Posterior vena cava (tissue), 2 donors: ENCODE data around the gene NACA2. TPM values are rescaled to one million over a fixed set of nuclear protein-coding genes. Genes with fewer than 3 reads are reported as not detected.
"Not testable (repeated sequence)": the region's sequence is repeated elsewhere in the genome, so short reads cannot be mapped to it uniquely, and the experiment has no call there.

Experiments used
- DNase-seq: peaks from one replicate; pipeline ENCODE4 v3.0.0-alpha.2; 2020; ENCODE audit warnings: low spot score
- intact Hi-C, 2 donors: fragments of 100-400 bp; cut with DNase I; formaldehyde crosslinking; loops; one replicate each; pipeline versions ENCODE4 v1.14.1 to v1.14.2; 2022 to 2023
- total RNA-seq, 2 donors: library from RNA; stranded (reverse); fragmentation: NEBNext Ultra II Directional; extraction: Animal tissue kit (Norgen Biotek cat#: 25700); gene quantifications; one replicate each; pipeline ENCODE4 v1.2.1, GENCODE V29; 2021
- donor health status: DM: yes; HTN: yes; CAD: no.
- donor health status: DM: yes; HTN: yes; CAD: no.

Gene NACA2
- total RNA-seq, 2 donors from 2014 or later, result not detected

DNA sequence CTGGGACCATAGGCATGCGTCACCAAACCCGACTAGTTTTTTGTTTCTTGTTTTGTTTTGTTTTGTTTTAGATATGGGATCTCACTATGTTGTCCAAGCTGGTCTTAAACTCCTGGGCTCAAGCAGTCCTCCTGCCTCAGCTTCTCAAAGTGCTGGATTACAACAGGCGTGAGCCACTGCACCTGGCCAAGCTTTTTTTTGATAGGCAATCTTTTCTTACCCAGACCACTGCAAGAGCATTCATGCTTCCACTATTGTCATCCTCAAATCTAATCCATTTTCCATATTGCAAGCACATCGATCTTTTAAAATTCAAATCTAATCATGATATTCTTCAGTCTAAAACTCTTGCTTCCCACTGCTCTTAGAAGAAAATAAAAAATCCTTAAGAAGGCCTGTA is 10.3 kb upstream of the NACA2 start:
- no peak for DNase-seq
- intact Hi-C loops, result no loop called here

DNA sequence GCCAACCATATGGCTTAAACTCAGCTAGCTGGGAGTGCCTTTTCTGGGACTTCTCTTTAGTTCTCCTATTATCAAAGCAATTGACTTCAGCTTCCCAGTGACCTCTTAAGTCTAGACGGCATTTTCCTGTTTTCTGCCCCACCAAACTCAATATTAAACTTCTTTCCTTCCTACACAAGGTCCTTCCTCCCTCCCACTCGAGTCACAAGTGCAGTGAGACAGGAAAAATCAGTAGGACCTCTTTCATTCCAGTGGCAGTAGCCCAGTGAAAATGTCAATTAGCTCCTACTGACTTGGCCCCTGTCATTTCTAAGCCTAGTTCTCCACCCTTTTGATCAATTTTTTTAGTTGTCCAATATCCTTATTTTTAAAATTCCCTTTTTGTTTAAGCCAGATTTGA is 9.6 kb upstream of the NACA2 start:
- DNase-seq, result no peak
- intact Hi-C loops, result no loop called here

DNA sequence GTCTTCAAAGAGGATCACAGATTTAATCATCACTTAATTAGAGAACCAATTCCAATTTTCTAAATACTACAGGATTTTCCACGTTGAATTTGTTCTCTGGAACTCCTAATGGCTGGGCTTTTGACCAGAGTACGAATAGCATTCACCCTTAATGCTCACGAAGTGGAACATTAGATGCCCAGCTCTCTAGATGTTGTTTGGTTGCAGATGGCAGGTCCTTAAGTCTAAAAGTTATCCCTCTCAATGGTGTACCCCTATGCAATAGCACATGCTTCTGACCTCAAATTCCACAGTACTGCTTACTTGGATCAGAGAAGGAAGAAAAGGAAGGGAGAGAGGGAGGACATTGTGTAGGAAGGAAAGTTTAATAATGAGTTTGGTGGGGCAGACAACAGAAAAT is 8.6 kb upstream of the NACA2 start:
- no peak for DNase-seq
- intact Hi-C loops, result no loop called here

DNA sequence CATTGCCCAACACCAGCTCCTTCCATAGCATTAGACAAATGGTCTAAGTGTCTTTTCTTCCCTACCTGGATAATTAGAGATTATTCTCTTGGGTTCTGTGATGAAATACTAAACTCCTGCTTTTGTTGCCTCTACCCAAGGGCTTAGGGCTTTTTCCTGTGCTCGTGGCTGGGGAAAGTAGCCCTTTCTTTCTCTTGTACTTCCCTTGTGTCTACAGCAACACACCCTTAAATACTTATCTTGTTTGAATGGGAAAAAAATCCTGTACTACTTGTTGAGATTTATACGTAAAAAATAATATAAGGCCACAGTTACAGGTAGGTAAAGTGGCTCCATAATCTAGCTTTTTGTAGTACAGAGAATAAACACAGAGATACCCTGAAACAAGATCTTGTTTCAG is 7.0 kb upstream of the NACA2 start:
- no peak for DNase-seq
- intact Hi-C loops, result no loop called here

DNA sequence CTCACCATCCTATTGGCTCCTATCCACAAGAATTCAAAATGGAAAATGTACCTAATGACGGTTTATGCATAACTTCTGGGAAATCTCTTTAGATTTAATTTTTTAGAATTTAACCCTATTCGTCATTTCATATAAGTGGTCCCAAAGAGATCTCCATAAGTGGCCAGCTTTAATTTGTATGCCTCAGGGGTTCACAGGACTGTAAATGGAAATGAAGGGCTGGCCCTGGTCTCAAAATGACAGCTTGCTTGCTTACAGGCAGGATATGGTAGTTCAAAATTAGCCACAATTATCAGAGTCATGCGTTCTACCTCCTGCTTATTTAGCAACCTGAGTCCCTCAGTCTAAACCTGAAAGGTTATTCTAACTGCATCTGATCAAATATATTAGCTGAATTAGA is 6.6 kb upstream of the NACA2 start:
- intact Hi-C loops, result no loop called here
- no peak for DNase-seq

DNA sequence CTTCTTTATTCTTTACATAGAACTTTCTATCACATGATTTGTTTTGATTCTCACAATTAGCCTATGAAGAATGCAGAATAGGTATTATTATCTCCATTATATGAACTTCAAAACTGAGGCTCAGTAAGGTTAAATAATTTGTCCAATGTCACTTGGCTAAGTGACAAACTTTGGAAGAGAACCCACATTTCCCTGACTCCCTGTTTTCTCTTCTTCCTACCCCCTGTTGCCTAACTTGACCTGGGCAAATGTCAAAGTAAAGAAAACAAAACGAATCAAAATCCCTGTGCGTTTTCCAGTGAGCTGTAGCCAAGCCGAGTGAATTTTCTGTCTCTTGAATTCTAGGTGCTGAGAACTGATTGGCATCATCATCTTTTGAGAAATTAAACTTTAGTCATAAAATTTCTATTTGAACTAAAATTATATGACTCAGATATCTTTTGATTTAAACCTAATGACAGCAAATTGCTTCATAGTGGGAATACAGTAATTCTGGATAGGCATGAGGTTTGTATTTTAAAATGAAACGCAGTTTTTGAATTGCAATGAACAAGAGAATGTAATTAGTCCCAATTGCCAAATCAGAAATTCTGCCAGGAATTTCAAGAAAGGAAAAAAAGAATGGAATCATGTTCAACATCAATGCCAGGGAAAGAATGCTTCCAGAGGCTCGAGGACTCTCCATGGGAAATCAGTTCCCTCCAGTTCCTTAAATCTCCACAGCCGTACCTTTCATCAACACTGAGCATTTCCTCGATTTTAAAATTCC is 4.6 kb upstream of the NACA2 start:
- intact Hi-C loops, result no loop called here
- DNase-seq, result no peak

DNA sequence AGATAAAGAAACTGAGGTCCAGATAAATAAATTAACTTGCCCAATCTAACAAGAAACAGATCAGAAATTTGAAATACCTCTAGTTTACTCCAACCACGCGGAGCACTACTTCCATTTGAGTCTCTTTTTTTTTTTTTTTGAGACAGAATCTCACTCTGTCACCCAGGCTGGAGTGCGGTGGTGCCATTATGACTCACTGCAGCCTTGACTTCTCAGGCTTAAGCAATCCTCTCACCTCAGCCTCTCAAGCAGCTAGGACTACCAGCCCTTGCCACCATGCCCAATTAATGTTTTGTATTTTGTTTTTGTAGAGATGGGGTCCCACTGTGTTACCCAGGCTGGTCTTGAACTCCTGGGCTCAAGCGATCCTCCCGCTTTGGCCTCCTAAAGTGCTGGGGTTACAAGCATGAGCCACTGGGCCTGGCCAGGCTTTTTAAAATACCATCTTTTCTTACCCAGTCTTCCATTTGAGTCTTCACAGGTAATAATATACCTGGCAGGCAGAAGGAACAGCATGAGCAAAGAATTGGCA is 3.3 kb upstream of the NACA2 start:
- no peak for DNase-seq
- intact Hi-C loops, result no loop called here

DNA sequence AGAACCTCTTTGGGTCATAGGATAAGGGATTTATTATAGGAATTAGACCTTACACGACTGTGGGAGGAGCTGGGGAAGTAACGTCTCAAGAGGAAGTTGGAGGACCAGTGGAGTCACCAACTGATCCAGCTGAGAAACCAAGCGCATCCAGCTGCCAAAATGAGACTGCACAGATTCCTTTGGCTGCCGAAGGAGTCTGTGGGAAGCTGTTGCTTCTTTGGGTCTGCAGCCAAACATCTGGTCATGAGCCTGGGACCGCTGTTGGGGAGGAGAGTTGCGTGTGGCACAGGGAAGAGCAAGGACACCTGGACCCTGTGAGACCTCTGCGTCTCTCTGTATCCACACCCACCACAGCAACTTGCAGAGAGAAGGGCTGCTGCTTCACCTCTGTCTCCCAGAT is 2.4 kb upstream of the NACA2 start:
- no peak for DNase-seq
- intact Hi-C loops, result no loop called here

DNA sequence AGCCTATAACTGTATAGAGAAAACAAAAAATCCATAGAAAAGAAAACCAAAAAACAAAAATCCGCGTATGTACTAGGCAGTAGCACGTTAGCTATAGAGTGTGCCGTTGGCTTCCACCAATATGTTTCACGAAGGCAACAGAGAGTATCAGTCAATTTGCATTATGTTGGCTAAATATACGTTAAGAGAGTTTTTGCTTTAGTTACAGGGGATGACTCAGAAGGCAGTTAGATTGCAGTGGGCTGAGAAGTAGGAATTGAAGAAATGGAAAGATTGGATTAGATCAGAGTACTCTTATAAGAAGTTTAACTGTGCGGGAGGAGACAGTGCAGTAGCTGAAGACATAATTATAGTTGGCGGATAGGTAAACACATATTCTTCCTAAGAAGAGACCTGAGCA is 911 bp upstream of the NACA2 start:
- intact Hi-C loops, result no loop called here

DNA sequence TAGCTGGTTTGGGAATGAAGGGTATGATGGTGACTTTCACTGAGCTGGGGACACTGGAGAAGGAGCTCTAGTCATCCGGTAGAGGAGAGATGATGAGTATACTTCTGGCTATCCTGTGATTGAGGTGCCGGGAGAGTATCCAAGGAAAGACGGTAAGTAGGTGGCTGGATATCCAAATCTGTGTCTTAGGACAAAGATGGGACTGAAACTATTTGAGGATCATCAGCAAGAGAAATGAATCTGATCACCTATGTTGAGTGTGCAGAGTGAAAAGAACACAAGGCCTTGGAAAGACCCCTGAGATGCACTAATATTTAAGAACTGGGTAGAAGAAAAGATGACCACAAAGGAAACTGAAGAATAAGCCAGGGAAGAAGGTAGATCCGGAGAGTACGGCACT is 1.0 kb downstream of the NACA2 start:
- DNase-seq, result no peak
- intact Hi-C loops, result no loop called here

More for the DNA sequence above, 911 bp upstream of the NACA2 start:
- no peak for DNase-seq

DNA sequence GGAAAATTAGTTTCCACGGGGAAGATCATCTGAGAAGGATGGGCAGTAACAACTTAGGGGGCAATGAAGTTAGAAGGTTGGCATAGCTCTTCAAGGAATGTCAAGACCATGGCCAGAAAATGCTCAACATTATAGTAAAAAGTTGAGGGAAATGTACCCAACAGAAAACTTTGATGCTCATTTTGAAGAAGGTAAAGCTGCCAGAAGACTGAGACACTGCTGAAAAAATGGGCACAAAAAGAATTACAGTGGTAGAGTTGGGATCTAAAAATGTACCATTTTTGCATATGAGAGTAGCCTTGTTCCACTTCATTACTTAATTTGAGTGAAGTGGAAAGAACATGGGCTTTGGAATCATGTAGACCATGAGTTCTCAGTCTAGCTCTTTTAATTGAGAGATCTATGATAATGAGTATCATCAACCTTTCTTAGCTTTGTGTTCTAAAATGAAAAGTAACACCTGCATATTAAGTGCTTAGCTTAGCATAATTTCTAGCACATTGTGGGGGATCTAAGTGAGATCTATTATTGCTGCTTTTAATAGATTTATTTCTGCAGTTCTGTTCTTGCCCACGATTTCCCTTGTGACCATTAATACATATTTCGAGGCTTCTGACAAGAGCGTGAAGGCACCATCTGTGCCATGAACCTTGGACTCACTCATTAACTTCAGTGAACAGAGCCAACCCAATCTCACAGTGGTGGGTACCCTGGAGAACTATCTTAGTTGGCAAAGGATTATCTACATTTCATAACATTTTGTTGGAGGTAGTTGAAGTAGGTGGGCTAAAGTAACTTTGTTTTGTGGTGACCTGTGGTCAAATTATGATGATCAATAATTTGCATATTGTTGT is 3.0 kb downstream of the NACA2 start:
- intact Hi-C loops, result no loop called here
- DNase-seq, result no peak

DNA sequence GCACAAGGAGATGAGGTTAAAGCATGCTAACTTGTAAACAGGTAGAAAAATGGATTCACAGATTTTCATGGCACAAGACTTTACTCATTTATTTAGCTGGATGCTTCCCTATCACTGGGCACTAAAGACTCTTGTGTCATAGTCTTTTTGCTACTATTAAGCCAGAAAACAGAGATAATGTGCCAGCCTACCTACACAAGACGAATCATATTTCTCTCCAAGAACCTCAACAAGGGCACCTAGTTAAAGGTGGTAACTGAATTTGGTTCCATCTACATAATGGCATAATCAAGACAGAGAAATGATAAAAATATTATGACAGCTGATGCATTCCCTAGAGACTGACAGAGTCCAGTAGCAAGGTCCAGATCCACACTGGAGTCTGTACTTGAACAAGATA is 3.8 kb downstream of the NACA2 start:
- DNase-seq, result no peak
- intact Hi-C loops, result no loop called here

DNA sequence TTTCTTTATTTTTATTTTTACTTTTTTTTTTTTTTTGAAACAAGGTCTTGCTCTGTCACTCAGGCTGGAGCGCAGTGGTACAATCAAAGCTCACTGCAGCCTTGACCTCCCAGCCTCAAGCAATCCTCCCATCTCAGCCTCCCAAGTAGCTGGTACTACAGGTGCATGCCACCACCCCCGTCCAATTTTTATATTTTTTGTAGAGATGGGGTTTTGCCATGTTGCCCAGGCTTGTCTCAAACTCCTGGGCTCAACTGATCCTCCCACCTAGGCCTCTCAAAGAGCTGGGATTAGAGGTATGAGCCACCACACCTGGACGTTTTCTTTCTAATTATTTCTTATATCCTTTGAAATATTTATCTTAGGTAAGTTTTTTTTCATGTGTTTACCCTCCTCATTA is 4.4 kb downstream of the NACA2 start:
- intact Hi-C loops, DNase-seq: not testable (repeated sequence)

DNA sequence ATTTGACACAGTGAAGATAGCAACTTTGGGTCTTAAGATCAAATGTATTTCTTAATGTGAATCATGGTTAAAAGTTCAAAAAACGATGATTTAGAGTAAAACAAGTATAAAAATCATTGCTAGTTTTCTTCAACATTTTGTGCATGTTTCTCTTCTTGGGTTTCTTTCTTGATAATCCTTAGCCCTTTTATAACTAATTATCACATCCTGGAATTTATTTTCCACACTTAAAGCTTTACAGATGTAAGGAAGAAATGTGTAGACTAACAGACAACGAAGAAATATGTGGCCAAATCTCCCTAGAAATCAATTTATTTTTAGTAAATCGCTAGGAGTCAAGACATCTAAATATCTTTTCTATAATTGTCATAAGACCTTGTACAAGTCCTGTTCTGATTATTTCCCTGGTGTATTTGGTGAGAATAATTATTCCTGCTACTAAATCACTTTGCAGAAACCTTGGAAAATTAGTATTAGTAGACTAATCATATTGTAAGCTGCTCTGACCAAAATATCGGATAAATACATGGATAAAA is 4.9 kb downstream of the NACA2 start:
- intact Hi-C loops, result no loop called here
- no peak for DNase-seq

DNA sequence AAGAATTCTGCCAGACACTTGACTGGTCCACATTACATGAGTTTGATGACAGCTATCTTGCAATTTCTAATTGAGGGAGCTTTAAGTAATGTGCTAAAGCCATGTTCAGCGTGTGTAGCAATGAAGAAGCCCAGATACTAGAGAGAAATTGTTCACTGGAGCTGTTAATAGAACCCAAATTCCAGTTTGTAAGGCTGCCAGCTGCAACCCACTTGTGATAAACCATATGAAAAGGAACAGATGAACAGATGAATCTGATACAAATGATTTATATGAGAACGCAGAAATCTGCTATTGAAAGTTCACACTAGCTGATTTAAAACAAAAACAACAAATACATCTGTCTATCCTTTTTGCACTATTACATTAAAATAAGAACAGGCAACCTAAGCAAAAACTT is 6.2 kb downstream of the NACA2 start:
- no peak for DNase-seq
- intact Hi-C loops, result no loop called here

DNA sequence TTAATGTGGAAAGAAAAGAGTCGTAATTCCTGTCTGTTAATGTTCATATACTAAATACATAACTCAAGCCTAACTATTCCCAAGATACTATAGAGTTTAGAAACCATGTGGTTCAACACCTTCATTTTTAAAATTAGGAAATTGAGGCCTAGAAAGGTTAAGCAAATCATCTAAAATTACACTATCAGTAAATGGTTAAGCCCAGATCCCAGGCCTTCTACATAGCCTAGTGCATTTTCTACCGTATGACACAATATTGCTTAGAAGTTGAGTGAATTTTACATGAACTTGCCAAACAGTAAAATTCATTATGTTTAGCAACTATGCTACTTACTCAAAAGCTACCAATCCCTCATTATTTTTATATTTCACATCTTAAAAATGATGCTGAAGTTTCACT is 6.8 kb downstream of the NACA2 start:
- intact Hi-C loops, result no loop called here
- no peak for DNase-seq

DNA sequence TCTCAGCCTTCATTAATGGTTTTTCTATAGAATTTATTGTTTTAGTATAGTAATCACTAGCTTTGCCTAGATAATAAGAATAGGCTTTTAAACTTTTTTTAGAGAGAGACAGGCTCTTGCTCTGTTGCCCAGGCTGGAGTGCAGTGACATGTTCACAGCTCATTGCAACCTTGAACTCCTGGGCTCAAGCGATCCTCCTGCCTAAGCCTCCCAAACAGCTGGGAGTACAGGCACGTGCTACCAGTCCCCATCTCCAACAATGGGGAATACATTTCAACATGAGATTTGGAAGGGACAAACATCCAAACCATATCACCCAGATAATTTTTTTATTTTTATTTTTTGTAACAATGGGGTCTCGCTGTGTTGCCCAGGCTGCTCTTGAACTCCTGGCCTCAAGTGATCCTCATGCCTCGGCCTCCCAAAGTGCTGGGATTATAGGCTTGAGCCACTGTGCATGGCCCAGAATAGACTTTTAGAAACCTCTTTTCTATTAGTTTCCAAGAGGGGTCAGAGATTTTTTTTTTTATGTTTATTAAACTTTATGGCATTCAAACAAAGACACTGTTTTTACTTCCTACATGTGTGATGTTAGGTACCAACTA is 7.3 kb downstream of the NACA2 start:
- no peak for DNase-seq
- intact Hi-C loops, result no loop called here

DNA sequence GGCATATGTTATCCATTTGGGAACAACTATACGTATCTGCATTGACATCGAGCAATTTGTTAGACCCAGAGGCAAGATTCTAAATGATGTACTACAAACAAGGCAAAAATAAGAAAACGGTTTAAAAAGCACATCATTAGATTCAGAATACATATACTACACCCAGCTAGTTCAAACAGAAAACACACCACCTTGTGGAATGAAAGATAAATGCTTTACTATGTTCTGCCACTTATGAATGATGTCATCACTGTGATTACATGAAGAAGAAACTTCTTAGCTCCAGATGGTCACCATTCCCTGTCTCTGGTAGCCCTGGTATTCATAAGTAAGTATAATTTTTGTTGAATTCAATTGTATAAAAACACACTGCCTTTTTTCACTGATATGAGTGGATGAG is 7.8 kb downstream of the NACA2 start:
- DNase-seq, result no peak
- intact Hi-C loops, result no loop called here

DNA sequence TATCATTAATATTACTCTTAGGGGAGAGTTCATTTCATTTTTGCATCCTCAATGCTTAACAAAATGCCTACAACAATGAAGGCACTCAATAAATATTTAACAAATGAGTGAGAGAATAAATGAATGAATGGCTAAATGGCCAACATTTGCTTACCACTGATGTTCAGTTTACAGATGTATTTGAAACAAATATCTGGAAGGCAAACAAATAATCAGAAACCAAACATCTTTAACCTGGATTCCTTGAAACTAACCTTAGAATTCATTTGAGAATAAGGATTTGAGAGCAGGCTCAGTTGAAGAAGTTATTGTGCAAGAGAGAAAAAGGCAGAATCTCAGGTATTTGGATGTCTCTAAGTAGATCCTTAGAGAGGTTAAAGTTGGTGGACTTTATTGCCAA is 8.4 kb downstream of the NACA2 start:
- intact Hi-C loops, result no loop called here

More for the DNA sequence above, 8.4 kb downstream of the NACA2 start:
- no peak for DNase-seq
